Heart left ventricle (tissue), 13 donors: ENCODE results near the gene BABAM1.
A peak's percentile ranks its signal among the peaks of the same experiment; 100 is the strongest.

ENCODE experiments used
- POLR2A ChIP-seq, 2 donors: fragments of 450-650 bp; IDR thresholded peaks; one replicate each; pipeline ENCODE4 v1.6.1; 2017; ENCODE audit warnings: antibody characterized with exemption in 2 of 2, mild to moderate bottlenecking in 2 of 2, moderate library complexity in 2 of 2
- TF ChIP-seq, protein P1 (sequence below), 12 donors: fragments of 200-600 bp; sonication (generic) in 4 of 12; IDR thresholded peaks; one replicate each; pipeline versions ENCODE4 v1.5.0 to v1.8.0; 2018 to 2022; ENCODE audit warnings: antibody characterized with exemption in 12 of 12, mild to moderate bottlenecking in 5 of 12
- donor health status: ischemic (EF 13 %, LVEDD 7.1; RV severe dilation, severe dysfunction).
- donor health status: DM: no; HTN: yes; CAD: no.
- donor health status: DM: no; HTN: no; CAD: no.
- donor health status: ischemic (EF 25% LVEDD 6.9; RV normal size, moderate dysfunction).
- donor health status: ischemic (EF 25% LVEDD 5.7; RV mildly dilated, moderate dysfunction).
- donor health status: ischemic (EF 35%, LVEDD 5.7; RV mildly dilated, moderate dysfunction).
- donor health status: nonischemic (EF 11% LVEDD 7.7; RV severe dilation, severe dysfunction).
- donor health status: DM: yes; HTN: yes; CAD: no.
- donor health status: PGD.
- donor health status: ischemic (EF 29% LVEDD 5.4; RV normal size, mild dysfunction).
- donor health status: nonischemic (EF 23%, LVEDD 6.1; RV moderate dilation, normal function).

- TF ChIP-seq, protein P1, sequence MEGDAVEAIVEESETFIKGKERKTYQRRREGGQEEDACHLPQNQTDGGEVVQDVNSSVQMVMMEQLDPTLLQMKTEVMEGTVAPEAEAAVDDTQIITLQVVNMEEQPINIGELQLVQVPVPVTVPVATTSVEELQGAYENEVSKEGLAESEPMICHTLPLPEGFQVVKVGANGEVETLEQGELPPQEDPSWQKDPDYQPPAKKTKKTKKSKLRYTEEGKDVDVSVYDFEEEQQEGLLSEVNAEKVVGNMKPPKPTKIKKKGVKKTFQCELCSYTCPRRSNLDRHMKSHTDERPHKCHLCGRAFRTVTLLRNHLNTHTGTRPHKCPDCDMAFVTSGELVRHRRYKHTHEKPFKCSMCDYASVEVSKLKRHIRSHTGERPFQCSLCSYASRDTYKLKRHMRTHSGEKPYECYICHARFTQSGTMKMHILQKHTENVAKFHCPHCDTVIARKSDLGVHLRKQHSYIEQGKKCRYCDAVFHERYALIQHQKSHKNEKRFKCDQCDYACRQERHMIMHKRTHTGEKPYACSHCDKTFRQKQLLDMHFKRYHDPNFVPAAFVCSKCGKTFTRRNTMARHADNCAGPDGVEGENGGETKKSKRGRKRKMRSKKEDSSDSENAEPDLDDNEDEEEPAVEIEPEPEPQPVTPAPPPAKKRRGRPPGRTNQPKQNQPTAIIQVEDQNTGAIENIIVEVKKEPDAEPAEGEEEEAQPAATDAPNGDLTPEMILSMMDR (IDR thresholded peaks at IDR 0.05), result no peak
- peak in 1 of 2 donors; percentile 46 for TF ChIP-seq POLR2A (IDR thresholded peaks at IDR 0.05)
Observed at GRCh38 chr19:17266975-17267788, at the start of gene BABAM1.
